Hepatocyte (in vitro differentiated cells): ENCODE data around the gene PRPS1.

Source experiments
- CTCF ChIP-seq: fragments of 200-600 bp; sonication (generic); IDR thresholded peaks from 2 replicates; pipeline ENCODE4 v1.5.1; 2016; ENCODE audit warnings: antibody characterized with exemption, mild to moderate bottlenecking; ENCODE audit not compliant: poor library complexity
- EZH2 ChIP-seq: fragments of 200-600 bp; sonication (generic); IDR thresholded peaks from 2 replicates; pipeline ENCODE4 v1.6.1; 2016; ENCODE audit warnings: antibody characterized with exemption, mild to moderate bottlenecking, borderline replicate concordance

- TF ChIP-seq CTCF, result no peak
- TF ChIP-seq EZH2, result no peak
These were observed 30.5 kb upstream of the PRPS1 start for GRCh38 chrX:107597791-107598190.
